HG02588 (cell line): ENCODE measurements around the gene MEX3C.

ENCODE experiments used
- ATAC-seq: cut with Tn5 transposase; IDR thresholded peaks from one replicate; pipeline ENCODE4 v1.9.1; 2021; ENCODE audit warnings: mild to moderate bottlenecking, moderate library complexity; ENCODE audit not compliant: unreplicated experiment

The MEX3C gene

DNA sequence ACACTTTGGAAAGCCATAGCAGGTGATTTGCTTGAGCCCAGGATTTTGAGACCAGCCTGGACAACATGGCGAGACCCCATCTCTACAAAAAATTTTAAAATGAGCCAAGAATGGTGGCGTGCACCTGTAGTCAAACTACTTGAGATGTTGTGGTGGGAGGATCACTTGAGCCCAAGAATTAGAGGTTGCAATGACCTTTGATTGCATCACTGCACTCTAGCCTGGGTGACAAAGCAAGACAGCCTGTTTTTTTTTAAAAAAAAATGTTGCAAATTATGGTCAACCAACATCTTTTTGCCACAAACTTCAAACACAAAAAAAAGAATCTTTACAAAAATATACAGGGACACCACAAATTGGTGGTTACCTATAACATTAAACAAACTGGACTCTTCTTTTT is 40.3 kb downstream of the MEX3C start:
- ATAC-seq: no peak

- no peak for ATAC-seq
Observed at GRCh38 chr18:51154431-51155063, 42.9 kb downstream of the MEX3C start.

- peak; percentile 70 for ATAC-seq
Observed at GRCh38 chr18:51153659-51154371, 43.7 kb downstream of the MEX3C start.

- peak; percentile 37 for ATAC-seq
Observed at GRCh38 chr18:51151568-51152511, 45.6 kb downstream of the MEX3C start.

GRCh38 chr18:51151185-51151567 is 46.3 kb downstream of the MEX3C start:
- no peak for ATAC-seq

DNA sequence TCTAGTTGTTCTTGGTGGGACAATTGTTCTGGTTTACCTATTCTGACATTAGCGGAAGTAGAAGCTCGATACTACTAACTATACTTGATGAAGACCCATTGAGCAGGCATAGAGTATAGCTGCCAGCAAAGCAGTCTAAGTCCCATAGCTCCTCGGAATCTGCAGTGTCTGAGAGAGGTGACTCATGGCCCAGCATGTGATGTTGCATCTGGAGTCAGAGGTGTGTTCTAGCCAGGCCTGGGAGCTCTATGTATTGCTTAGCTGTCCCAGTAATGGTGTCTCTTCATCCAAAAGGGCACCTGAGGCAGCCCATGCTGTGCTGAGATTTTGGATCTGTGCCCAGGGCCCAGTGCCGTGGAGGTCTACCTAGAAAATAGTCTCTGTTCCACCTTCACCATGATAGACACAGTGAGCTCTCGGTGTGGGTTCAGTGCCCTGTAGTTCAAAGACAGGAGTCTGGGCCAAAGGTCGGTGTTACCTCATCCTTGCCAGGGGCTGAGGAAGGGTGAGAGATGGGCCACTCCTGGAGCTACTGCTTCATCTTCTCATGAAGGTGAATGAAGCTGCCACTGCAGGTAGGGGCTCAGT is 47.3 kb downstream of the MEX3C start:
- no peak for ATAC-seq

DNA sequence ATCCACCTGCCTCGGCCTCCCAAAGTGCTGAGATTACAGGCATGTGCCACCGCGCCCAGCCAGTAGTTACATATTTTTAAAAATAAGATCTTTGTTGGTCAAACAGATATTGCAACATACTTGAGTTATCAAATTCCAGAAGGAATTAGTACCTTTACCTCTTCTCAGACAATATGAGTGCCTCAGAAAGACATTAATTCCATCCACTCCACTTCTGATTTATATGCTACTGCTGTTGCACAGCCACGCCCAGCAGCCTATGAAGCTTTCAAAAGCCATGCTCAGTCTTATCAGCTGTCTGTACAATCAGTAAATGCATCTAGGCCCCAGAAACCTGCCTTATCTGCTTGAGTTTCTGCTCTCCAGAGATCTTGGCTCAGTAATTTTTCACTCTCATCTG is 47.8 kb downstream of the MEX3C start:
- ATAC-seq: no peak

GRCh38 chr18:51146909-51147308 is 50.6 kb downstream of the MEX3C start:
- ATAC-seq: no peak

GRCh38 chr18:51138936-51139335 is 58.5 kb downstream of the MEX3C start:
- no peak for ATAC-seq

DNA sequence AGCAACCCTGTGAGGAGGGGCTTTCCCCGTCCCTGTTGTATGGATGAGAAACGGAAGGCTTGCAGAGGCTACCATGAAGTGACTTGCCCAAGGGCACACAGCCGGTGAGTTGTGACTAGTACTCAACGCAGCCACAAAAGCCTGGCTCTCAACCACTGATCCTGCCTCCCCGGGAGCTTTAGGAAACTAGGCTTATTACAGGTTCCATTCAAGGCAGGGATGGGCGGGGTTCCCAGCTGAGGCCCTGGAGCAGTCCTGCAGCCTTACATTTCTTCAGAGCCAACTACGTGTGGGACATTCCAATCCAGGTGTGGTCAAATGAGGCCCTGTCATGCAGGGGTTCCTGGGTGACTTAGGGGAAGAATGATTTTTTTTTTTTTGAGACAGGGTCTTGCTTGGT is 59.6 kb downstream of the MEX3C start:
- ATAC-seq: no peak

DNA sequence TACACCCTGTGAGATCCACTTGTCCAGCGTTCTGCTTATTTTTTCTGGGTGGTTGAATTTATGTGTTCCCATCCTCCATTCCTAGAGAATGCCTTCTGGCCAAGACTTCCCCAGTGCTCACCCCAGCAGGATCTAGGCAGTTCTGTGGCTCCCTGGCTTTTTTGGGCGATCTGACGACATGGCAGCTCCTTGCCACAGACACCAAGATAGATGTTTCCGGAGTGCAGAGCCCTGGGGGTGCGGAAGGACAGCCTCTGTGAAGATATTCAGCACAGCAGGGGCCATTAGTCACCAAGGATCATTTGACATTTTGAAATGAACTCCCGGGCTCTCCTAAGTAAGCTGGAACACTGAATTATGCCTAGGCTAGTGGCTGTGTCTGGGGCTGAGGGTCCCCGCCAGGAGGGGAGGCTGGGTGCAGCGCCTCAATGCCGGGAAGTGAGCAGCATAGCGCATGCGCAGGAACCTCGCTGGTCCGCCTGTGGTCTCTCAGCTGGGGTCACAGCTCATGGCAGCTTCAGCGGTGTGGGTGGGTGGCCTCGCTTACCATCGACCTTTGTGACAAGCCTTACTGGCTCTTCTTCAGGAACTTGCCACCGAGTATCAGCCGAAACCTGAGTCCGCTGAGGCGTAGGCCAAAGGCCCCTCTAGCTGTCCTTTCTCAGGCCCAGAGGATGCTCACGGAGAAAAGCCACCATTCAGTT is 60.3 kb downstream of the MEX3C start:
- no peak for ATAC-seq

DNA sequence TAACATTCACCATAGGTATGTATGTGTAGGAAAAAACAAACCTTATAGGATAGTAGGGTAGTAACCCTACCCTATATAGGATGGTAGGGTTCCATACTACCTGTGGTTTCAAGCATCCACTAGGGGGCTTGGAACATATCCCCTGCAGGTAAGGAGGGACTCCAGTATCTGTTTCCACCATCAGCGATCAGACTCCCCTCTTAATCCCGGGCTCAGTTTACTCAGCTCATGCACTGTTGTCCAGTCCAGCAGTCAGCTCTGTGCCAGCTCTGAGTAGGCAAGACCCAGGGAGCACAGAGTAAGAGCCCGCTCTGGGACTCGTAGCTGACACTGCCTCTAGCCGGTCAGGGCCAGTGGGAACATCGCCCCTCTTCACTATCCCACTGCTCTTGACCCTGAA is 61.7 kb downstream of the MEX3C start:
- no peak for ATAC-seq

DNA sequence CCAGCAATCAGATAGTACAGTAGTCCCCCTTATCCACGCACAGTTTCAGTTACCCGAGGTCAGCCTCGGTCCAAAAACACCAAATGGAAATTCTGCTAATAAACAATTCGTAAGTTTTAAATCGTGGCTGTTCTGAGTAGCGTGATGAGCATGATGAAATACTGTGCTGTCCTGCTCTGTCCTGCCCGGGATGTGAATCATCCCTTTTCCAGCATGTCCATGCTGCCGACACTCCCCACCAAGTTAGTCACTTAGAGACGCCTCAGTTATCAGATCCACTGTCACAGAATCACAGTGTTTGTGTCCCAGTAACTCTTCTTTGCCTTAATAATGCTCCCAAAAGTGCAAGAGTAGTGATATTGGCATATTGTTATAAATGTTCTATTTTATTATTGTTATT is 62.1 kb downstream of the MEX3C start:
- ATAC-seq: no peak

DNA sequence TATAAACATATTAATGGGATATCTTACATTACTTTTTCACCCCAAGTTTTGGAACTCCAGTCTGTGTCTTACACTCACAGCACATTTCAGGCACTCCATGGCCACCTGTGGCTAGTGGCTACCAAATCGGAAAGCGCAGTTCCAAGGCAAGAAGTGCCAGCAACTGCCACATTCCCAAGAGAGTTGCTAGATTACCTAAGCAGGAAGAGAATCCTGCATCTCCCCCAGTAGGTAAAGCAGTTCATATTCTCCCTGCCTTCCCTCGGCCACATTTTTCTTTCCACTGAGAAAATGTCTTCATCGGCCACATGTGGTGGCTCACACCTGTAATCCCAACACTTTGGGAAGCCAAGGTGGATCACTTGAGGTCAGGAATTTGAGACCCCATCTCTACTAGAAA is 62.8 kb downstream of the MEX3C start:
- ATAC-seq: no peak

GRCh38 chr18:51133580-51134160 is 63.8 kb downstream of the MEX3C start:
- ATAC-seq: no peak

GRCh38 chr18:51132256-51132935 is 65.1 kb downstream of the MEX3C start:
- ATAC-seq: no peak

DNA sequence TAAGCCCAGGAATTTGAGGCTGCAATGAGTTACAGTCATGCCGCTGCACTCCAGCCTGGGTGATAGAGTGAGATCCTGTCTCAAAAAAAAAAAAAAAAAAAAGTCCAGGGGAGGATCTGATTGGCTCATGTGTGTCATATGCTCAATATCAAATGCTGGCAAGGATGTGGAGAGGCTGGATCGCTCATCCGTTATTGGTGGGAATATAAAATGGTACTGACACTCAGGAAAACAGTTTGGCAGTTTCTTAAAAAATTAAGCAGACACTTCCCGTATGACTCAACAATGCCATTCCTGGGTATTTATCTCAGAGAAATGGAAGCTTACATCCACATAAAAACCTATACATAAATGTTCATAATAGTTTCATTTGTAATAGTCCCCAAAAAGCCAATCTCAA is 68.9 kb downstream of the MEX3C start:
- ATAC-seq: no peak

- no peak for ATAC-seq
Observed at GRCh38 chr18:51127664-51128063, 69.8 kb downstream of the MEX3C start.

- ATAC-seq: no peak
Observed at GRCh38 chr18:51125976-51126375, 71.5 kb downstream of the MEX3C start.
